Stimulated activated CD8-positive, alpha-beta memory T cell treated with anti-CD3 and anti-CD28 coated beads, Interleukin-4, amount 100 ng/mL, for 48 hours (primary cell): ENCODE measurements around the gene WNT6.

Experiments
- DNase-seq: peaks from one replicate; pipeline ENCODE4 v3.0.0-alpha.2; 2020

The WNT6 gene

DNA sequence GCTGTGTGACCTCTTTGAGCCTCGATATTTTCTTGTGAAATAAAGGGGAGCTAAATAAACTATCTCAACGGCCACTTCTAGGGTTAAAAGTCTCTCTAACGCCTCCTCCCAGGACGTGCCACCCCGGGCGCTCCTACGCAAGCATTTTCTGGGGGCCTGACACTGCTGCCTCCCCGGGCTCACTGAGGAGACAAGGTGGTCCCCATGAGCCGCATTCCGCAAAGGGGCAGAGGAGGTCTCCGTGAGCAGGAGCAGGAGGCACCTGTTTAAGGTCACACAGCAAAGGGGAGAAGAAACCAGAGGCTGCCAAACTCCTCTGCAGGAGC is 20.1 kb downstream of the WNT6 start:
- no peak for DNase-seq

DNA sequence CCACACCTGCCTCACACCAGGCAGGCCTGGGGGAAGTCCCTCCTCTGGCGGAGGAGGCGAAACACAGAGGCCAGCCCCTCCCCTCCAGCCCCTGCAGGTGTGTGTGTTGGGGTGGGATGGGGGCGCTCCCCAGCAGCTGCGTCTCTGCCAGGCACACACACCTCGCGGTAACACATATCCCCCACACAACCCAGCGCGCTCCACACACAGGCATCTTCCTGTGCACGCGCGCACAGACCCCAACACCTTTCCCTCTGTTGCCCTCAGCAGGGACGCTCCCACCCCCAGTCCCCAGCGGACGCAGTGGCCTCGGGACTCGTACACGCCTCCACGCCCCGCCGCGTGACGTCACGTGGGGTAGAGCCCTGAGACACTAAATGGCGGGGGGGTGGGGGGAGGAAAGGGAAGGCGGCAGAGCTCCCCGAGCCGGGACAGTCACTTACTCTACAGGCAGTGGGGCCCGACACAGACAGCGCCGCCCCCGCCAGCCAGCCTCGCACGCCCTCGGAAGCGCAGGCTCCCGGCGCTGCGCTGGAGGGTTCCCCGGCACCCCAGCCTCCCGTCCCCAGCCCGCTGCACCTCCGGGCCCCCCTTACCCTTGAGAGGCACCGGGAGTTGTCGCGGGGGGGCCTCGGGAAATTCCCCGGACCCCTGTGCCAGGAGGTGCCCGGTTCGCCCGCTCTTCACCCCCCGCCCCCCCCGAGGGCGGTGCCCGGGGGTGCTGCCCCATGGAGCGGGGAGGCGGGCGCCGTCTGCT is 20.7 kb downstream of the WNT6 start, which contains the start of gene WNT10A:
Gene WNT10A (plus strand): TSS at position 751 of the 757 bp plus-strand sequence. CDS start 144 bp downstream, outside the sequence.
- DNase-seq = peak; percentile 80

GRCh38 chr2:218880859-218881594 is 21.4 kb downstream of the WNT6 start:
- DNase-seq = no peak

GRCh38 chr2:218881744-218882460 is 22.3 kb downstream of the WNT6 start:
- no peak for DNase-seq

DNA sequence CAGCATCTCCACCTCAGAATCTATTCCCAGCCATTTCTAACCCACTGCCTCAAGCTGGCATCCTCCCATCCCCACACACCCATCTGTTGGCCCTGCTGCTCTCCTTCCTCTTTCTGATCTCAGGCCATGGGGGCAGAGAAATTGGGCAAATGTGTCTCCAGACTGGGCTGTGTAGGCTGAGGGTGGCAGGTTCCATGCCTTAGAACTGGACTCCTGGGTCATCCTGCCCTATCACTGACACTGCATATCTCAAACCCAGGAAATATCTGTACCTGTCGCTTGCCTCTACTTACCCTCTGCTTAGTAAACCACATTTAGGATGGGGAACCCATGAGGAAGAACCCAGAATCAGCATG is 22.8 kb downstream of the WNT6 start:
- no peak for DNase-seq

DNA sequence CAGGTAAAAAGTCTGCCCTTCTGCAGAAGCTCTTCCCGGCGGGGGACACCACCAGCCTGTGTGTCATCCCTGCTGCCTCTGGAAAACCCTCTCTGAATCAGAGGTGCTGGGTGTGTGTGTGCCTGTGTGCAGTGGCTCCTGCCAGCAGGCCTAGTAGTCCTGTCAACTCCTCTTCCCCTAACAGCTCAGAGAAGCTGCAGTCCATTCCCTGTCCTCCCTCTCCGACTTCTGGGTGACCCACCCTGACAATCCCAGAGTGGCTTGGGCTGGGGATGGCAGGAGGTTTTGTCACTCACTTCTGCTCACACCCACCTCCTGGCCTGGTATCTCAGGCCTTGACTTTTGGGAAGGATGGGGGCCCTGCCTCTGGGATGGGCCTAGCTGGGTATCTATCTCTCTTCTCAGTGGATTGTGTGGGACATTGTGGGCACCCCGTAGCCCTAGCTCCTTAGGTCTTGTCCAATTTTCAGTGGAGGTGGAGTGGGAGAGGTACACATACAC is 23.3 kb downstream of the WNT6 start:
- DNase-seq = no peak

DNA sequence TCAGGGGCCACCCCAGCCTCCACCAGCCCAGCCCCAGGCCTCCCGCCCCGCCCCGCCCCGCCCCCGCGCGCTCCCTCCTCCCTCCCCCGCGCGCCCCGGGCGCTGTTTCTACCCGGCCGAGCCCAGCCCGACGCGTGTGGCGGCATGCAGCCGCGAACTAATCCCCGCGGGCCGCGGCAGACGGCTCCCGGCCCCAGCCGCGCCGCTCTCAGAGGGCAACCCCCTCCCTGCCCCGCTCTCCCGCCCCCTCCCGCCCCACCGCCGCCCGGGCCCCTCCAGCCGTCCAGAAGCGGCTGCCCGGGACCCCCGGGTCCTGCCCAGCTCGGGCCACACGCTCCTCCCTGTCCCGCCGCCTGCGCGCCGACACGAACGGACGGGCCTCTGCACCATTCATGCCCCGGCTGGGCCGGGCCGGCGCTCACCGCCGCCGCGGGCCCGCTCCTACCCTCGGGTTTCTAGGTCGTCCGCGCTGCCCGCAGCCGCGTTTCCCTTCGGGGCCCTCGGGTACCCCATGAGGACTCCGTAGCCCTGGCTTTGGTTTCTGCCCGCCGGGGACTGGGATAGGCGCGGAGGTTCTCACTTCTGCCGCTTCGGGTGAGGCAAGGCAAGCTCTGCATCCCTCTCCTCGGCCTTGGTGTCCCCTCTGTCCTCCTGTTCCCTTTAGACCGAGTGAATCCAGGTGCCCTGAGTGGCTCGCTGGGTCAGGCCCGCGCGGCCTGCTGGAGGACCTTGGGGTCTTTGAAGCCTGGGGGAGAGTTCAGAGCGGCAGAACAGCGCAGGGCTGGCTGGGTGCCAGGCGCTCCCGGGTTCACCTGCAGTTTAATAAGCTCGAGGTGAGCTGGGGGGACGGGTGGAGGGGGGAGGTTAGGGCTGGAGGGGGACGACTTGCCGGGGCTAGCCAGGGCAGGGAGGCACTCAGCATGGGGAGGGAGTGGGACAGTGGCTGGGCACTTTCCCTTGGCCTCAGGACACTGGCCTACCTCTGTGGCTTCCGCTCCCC is 24.2 kb downstream of the WNT6 start:
- DNase-seq = no peak

DNA sequence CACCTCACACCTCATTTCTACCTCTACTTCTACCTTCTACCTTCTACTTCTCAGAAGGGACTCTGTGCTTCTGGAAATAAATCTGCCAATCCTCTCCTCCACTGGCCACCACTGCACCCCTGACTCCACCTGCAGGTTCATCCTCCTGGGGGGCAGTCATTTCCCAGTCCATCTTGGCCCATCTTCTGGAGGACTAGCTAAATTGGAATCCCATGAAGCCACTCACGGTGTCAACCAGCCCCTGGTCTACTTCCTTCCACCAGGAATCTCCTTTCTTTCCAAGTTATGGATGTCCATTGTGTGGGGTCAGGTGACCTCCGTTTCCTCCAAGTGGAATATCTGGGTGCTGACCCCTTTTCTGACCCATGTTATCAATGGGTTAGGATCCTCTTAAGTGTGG is 24.9 kb downstream of the WNT6 start:
- no peak for DNase-seq

- DNase-seq = no peak
Observed at GRCh38 chr2:218885981-218886947, 26.7 kb downstream of the WNT6 start.

DNA sequence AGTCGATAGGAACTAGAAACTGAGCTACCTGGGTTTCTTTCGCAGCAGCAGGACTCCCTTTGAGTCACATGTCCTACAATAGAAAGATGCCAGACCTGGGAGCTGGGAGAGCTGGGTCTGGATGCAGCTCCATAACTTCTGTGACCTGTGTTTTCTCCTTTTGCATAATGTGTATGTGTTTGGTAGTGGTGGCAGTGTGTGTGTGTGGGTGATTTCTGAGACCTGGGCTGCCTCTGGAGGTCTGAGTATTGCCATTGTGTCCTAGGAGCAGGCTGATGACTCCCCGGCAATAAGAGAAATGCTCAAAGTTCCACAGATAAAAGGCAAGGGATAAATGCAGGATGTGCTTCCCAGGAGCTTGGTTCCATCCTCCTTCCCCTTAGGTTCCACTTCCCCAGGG is 27.5 kb downstream of the WNT6 start:
- DNase-seq = no peak

- DNase-seq = no peak
Observed at GRCh38 chr2:218888341-218888740, 28.7 kb downstream of the WNT6 start.

DNA sequence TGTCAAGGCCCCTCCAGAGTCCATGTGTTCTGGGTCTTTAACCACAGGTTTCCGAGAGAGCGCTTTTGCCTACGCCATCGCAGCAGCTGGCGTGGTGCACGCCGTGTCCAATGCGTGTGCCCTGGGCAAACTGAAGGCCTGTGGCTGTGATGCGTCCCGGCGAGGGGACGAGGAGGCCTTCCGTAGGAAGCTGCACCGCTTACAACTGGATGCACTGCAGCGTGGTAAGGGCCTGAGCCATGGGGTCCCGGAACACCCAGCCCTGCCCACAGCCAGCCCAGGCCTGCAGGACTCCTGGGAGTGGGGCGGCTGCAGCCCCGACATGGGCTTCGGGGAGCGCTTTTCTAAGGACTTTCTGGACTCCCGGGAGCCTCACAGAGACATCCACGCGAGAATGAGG is 30.3 kb downstream of the WNT6 start:
- DNase-seq = no peak

DNA sequence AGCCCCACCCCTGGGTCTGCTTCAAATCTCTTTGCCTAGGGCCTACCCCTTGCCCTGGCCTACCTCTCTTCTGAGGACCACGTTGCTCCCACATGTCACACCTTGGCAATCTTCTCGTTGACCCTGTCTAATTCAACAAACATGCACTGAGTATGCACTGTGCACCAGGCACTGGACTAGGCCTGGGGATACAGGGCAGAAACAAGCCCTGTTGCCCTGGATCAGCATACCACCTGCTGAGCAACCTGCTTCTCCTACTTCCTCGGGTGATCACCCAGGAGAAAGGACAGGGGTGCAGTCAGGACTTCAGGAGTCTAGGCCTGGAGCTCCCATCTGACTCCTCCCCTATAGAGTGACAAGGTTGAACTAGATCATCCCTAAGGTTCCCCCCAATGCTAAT is 30.8 kb downstream of the WNT6 start:
- no peak for DNase-seq

GRCh38 chr2:218891275-218892135 is 31.9 kb downstream of the WNT6 start:
- no peak for DNase-seq

DNA sequence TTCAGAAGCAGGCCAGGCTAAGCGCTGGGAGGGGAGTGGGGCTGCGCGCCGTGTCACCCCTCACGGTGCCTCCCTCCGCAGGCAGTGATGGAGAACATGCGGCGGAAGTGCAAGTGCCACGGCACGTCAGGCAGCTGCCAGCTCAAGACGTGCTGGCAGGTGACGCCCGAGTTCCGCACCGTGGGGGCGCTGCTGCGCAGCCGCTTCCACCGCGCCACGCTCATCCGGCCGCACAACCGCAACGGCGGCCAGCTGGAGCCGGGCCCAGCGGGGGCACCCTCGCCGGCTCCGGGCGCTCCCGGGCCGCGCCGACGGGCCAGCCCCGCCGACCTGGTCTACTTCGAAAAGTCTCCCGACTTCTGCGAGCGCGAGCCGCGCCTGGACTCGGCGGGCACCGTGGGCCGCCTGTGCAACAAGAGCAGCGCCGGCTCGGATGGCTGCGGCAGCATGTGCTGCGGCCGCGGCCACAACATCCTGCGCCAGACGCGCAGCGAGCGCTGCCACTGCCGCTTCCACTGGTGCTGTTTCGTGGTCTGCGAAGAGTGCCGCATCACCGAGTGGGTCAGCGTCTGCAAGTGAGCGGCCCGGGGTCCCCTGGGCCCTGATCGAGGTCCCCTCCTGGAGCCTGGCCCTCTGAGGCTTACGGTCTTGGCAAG is 33.2 kb downstream of the WNT6 start:
- DNase-seq = peak; percentile 86

DNA sequence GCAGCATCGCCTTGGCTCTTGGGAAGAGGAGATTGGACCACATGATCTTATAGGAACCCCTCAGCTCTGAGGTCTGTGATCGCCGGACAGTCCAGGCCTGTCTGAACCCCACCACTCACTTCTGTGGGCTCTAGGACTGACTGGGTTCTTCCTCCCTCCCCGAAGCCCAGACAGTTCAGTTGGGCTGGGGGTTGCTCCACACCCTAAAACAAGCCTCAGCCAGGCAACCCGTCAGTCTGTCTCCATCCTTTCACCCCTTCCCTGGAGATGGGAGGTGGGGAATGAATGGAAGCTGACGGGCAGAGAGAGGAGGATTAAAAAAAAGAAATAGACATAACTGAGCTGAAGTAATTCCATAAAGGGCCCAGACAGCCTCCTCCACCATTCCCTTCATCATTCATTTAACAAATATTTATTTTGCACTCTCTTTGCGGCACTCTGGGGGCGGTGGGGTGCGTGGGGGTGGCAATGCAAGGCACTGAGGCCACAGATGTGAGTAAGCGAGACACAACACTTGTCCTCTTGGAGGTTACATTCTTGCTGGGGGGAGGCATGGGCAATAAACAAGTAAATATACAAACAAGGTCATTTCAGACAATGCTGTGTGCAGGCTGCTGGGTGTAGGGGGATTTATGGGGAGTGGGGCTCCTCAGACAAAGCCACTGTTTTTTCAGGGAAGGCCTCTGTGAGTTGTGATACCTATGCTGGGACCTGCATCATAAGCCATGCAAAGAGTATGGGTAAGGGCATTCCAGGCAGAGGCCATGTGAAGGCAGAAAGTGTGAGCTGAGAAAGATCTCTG is 33.9 kb downstream of the WNT6 start:
- DNase-seq = peak; percentile 58

DNA sequence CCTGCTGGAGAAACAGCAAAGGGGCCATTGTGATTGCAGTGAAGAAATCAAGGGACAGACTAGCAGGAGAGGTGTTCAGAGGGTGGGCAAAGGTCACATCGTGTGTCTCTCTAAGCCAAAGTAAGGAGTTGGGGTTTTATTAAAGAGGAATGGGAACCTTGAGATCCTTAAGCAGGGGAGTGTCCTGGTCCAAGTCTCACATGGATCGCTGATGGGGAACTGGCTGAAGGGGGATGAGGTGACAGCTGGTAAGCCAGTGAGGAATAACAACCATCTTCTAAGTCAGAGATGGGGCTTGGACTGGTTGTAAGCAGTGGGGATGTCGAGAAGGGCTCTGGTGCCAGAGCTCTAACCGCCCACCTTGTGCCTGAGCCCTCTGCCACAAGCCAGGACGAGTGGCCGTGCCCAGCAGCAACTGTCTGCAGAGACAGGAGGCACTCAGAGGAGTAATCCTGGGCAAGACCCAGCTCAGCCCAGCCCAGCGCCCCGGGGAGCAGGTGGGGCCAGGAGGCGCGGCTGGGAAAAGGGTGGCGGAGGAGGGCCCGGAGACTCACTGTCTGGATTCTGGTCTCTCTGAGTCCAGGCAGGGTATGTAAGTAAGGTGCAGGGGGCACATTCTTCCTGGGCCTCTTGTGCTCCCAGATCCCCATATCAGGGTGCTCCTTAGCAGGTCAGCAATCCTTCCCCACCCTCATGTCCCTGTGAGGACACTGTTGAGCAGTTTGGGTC is 34.7 kb downstream of the WNT6 start:
- DNase-seq = no peak

DNA sequence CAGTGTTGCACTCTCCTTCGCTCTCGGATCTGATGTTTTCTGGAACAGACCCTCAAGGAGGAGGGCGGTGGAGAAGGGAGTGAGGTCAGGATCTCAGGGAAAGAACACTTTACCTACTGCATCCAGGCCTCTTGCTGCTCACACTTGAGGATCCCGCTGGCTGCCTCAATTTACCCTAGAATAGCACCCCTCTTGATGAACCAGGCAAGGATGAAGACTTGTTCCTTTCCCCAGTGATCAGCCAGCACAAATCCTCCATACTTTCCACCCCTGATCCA is 35.2 kb downstream of the WNT6 start:
- no peak for DNase-seq
